Measurements from ENCODE around the gene SLC6A17.

The SLC6A17 gene

DNA sequence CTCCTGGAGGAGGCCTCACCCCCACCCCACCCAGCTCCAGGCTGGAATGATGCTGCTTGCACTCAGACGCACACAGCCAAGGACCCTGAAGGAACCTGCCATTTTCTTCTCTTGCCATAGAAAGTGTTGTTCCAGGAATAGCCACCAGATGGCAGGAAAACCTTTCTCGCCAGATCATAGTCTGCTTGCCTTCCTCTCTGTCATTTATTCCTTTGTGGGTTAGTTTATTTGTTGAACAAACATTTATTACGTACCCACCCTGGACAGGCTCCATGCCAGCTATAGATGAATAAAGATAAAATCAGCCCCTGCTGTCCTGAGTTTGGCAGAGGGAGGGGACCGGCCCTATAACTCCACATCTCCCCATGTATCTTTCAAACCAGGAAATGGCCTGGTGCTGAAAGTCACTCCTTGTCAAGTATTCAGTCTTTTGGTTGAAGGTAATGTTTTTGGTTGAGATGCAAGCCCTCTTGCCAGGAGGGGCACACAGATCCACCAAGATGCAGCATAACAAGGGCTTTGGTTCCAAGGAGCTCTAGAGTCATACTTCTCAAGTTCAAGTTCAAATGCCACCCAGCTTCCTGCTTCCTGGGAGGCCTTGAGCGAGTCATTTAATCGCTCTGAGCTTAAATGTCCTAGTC, 52.8 kb downstream of the SLC6A17 start:
- DNase-seq (ENCODE audit: extremely low read depth, low read depth), result peak; percentile 34
- TF ChIP-seq, protein P1, sequence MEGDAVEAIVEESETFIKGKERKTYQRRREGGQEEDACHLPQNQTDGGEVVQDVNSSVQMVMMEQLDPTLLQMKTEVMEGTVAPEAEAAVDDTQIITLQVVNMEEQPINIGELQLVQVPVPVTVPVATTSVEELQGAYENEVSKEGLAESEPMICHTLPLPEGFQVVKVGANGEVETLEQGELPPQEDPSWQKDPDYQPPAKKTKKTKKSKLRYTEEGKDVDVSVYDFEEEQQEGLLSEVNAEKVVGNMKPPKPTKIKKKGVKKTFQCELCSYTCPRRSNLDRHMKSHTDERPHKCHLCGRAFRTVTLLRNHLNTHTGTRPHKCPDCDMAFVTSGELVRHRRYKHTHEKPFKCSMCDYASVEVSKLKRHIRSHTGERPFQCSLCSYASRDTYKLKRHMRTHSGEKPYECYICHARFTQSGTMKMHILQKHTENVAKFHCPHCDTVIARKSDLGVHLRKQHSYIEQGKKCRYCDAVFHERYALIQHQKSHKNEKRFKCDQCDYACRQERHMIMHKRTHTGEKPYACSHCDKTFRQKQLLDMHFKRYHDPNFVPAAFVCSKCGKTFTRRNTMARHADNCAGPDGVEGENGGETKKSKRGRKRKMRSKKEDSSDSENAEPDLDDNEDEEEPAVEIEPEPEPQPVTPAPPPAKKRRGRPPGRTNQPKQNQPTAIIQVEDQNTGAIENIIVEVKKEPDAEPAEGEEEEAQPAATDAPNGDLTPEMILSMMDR (IDR thresholded peaks at IDR 0.05; ENCODE audit: low read depth, low read length), result peak; percentile 80

DNA sequence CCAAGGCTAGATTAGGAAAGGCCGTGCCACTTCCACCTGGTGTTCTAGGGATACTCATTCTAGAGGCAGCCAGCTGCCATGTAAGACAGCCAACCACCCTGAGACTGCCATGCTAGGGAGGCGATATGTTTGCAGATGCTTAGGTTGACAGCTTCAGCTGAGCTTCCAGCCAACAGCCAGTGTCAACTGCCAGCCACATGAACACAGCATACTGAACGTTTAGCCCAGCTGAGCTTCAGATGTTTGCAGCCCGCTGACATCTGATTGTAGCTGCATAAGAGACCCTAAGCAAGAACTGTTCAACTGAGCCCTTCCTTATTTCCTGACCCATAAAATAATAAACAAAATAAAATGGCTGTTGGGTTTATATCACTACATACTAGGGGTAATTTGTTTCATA, 54.9 kb downstream of the SLC6A17 start:
- TF ChIP-seq, protein P1 (IDR thresholded peaks at IDR 0.05; ENCODE audit: low read depth, low read length), result no peak
- no peak for DNase-seq (ENCODE audit: extremely low read depth, low read depth)

DNA sequence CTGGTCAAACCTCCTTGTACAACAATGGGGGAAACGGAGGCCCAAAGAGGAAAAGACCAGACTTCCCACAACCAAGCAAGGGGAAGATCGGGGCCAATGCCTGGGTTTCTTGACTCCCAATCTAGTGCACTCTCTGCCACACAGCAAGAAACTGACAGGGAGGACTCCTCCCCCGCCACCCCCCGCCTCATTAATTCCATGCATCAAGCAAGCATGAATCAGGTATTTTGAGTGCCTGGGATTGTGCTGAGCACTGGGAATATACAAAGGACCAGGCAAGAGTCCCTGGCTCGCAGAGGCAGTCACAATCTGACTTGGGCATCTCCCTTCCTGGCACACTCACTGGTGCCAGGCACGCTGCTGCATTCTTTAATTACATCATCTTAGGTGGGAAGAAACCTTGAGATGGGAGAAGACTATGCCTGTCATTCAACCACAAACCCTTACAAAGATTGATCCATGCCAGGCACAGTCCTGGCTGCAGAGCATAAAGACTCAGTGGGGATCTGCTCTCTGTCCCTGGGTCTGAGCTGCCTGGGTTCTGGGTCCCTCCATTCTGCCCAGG, 55.4 kb downstream of the SLC6A17 start:
- DNase-seq (ENCODE audit: extremely low read depth, low read depth), result no peak
- TF ChIP-seq, protein P1 (IDR thresholded peaks at IDR 0.05; ENCODE audit: low read depth, low read length), result no peak

DNA sequence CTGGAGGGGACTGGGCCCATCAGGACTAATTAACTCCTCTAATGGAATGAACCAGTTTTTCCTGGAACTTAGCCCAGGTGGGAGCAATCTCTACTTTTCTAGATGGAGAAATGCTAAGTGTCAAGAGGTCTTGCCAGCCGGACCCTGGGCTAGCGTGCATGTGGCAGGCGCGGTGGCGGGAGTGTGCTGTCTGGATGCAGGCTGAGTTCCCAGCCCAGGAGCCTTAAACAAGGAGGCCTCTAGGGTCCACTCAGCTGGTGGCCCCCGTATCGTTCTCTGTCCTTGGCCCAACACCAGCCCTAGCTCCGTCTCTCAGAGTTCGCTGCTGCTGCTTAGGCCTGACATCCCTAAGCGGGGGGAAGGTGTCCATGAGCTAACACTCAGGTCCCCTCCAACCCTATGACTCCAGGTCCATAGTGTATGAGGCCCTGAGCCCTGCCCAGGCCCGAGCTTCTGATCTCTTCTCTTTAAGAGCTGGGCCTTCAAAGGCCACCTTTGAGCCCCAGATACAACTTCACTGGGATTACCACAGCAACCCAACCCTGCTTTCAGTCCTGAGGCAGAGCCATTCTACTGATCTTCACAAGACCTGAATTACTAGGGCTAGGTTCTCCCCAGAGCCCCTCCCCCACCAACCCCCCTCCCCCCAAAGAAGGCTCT, 56.1 kb downstream of the SLC6A17 start:
- no peak for DNase-seq (ENCODE audit: extremely low read depth, low read depth)
- TF ChIP-seq, protein P1 (IDR thresholded peaks at IDR 0.05; ENCODE audit: low read depth, low read length), result no peak

DNA sequence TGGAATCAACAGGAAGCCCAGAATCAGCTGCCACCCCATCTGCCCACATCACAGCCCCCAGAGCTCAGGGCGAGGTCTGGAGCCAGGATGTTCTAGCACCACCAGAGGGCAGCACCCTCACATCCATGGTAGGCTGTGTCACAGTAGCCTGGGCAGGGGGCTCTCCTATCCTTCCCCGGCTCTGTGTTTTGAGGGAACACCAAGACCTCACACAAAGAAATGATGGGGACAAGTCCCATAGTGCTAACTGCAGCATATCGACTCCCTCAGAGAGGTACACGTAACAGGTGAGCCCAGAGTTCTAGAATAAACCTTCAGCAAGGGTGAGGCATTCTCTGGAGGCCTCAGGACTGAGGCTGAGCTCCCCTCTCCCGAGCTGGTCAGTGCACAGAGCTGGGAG, 57.5 kb downstream of the SLC6A17 start:
- no peak for DNase-seq (ENCODE audit: extremely low read depth, low read depth)
- TF ChIP-seq, protein P1 (IDR thresholded peaks at IDR 0.05; ENCODE audit: low read depth, low read length), result peak; percentile 95

DNA sequence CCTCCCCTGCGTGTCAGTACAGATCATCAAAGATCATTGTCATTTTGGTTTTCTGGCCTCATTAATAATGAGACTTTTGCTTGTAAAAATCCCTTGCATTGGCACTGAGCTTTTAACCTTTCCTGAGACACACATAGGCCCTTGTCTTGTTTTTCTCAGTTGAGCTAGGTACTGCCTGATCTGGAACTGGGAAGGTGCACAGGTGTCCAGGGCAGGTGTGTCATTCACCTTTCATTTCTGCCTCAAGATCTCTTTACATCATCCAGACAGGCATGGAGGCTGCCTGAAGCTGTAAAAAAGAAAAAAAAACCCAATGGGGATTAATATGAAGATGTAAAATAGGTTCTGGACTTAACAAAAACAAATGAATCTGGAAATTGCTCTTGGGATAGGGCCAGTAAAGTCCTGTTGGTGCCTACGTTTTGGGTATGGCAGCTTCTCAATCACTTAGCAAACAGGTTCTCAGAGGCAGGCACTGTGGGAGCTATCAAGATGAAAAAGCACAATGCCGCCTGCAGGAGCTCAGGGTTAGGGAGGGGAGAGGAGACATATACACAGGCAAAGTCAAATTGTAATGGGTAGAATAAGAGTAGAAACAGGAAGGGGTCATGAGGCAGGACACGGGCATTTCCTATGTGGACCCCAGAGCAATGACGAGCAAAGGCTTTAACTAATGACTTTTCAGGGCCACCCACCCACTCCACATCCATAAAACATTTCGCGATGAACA, 58.8 kb downstream of the SLC6A17 start:
- TF ChIP-seq, protein P1 (IDR thresholded peaks at IDR 0.05; ENCODE audit: low read depth, low read length), result no peak
- DNase-seq (ENCODE audit: extremely low read depth, low read depth), result no peak
